NCI-H2171 treated with DMSO at 0.1 percent for 48 hours (cell line): ENCODE results near the gene RGS4.

Experiments used
- DNase-seq: peaks from one replicate; lab custom pipeline; 2025; lab: John Stamatoyannopoulos, UW

Gene RGS4

DNA sequence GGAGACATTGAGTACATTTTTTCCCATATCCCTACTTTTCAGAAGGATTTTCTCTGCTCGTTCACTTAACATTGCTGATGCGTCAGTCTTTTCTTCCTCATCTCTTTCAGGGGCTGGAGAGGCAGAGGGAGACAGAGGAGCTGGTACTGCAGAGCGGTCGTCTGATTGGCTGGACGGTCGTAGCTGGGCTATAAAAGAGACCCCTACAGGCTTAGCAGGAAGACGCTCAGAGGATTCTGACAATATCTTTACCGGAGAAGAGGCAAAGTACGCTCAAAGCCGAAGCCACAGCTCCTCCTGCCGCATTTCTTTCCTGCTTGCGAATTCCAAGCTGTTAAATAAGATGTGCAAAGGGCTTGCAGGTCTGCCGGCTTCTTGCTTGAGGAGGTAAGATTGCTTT, at the start of gene RGS4:
RGS4 (plus strand) TSS at position 220 of the 400 bp plus-strand sequence; CDS start at position 344, 124 bp downstream.
- DNase-seq, result no peak

DNA sequence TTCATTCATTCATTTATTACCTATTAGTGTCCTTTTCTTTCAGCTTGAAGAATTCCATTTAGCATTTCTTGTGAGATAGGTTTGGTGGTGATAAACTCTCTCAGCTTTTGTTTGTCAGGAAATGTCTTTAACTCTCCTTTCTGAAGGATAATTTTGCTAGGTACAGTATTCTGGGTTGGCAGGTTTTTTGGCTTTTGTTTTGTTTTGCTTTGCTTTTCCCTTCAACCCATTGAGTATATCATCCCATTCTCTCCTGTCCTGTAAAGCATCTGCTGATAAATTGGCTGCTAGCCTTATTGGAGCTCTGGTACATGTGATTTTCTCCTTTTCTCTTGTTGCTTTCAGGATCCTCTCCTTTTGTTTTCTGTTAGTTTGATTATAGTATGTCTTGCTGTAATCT, 47.0 kb upstream of the RGS4 start:
- no peak for DNase-seq

DNA sequence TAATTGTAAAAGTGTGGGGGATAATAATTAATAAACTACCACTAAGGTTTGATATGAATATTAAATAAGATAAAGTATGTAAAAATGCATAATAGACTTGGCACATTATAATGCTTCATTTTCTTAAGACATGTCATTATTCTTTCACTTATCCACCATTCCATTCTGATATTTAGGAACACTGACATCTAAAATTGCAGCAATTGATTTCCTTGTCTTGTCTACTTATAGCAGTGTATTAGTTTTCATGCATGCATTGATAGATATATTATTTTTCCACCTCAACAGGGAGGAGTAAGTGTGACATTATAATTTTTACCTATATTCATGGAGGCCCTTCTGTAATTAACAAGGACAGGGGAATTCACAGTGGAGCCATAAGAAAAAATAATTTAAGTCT, 41.6 kb upstream of the RGS4 start:
- DNase-seq, result no peak

DNA sequence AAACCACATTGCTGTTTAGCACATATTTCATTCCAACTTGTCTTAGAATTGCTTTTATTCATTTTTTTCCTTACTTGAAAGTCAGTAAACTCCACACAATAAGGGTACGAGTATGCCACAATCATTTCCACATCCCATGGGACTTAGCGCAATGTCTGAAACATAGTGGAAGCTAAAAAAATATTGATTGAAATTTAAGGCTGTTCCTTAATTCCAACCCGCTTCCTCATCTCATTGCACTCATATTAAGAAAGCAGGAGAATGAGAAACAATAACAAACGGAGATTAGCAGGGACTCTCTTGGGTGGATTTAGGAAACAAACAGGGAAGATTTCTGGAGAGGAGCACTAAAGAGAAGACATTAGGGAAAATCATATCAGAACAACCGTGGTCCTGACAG, 39.3 kb upstream of the RGS4 start:
- no peak for DNase-seq

DNA sequence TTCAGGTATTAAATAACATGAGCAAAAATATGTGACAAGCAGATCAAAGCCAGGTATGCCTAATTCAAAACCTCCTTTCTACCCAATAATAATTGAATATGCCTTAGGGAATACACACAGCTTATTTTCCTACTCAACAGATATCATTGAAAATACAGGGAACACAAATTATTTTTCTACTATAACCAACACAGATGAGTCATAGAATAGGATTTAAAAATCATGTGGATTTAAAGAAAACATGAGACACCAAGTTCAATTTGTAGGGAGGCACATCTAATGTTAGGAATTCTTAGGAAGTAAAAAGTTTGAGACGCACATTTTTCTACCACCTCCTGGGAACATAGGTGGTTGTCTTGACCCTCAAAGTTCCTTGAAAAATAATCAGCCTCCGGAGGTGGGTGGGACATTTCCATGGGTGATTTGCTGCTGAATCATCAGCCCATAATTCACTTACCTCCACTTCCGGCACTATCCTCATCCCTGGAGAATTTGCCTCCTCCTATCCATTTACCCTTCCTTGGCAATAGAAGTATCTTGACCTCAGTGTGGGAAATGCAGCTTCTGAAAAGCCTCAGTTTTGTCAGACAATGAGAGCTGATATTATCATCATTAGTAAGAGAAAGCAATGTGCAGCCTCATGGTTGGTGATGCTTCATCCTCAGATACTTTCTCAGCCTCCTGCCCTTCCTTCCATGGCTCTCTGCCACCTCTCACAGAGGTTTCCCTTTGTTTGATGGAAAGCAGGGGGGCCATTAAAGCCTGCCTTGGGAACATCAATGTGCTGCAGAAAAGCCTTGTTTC, 33.5 kb upstream of the RGS4 start:
- DNase-seq, result no peak

DNA sequence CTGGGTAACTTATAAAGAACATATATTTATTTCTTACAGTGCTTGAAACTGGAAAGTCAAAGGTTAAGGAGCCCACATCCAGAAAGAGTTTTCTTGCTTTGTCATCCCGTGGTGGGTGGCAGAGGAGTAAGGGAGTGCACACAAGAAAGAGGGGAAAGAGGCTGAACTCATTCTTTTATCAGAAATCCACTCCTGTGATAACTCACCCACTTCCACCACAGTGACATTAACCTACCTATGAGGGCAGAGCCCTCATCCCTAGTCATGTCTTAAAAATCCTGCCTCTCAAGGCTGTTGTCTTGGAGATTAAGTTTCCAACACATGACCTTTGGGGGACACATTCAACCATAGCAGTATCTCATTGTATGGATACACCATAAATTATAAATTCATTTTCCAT, 32.5 kb upstream of the RGS4 start:
- no peak for DNase-seq

DNA sequence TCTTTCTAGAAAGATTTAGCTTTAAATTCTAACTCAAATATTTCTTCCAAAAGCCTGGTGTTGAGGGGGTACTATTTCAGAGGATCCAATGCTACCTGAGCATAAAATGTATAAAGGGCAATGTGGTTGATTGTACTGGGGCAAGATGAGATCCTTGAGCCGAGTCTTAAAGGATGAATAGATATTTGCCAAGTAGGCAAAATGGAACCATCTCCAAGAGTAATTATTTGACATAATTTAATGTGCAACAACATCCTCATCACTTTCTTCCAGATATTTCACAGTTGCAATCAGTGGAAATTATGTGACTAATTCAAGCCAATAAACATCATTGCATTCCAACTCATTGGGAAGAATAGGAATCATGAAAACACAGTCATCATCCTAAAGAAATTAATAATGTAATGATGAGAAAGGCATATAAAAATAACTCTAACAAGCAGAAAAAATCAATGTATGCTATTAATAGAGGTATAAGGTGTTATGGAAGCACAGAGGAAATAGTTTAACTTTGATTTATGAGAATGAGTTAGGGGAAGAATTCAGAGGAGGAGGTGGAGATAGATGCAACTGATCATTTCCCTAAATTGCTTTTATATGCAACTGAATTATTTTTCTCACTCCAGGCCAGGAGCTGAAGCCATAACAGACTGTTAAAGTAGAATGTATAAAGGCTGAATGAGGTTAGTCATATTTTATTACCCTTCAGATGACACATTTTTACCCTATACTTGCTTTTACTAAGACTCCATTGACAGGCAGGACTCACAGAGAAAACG, 30.0 kb upstream of the RGS4 start:
- no peak for DNase-seq

DNA sequence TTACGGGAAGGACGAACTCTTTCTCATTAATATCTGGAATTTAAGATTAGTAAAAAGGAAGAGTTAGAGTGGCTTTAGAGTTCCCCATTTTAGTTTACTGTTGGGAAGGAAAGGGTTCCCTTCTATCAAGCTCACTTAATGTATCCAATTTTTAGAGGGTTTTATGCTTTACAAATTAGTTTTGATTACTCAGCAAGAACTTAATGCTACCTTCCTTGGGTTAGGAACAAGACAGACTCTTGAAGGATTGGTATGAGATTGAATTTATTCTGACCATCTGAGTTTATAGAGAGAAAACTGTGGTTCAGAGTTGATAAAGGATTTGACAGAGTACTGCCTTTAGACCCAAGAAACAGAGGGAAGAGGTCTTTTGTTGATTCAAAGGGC, 29.5 kb upstream of the RGS4 start:
- DNase-seq, result no peak

DNA sequence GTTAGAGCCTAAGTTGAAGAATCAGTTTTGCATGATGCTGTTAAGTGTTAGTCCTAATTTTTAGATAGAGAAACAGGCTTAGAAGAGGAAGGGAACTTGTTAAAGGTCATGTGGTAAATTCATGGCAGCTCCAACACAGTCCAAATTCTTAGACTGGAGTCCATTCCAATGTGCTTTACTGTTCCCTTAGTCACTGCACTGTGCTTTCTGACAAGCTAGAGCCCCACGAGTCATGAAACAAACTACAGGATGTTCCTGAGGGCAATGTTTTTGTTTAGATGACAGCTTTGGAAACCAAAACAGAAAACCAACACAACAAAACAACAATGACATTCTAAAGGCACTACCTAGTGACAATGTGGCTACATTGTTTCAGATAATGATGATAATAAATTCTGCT, 23.1 kb upstream of the RGS4 start:
- no peak for DNase-seq

DNA sequence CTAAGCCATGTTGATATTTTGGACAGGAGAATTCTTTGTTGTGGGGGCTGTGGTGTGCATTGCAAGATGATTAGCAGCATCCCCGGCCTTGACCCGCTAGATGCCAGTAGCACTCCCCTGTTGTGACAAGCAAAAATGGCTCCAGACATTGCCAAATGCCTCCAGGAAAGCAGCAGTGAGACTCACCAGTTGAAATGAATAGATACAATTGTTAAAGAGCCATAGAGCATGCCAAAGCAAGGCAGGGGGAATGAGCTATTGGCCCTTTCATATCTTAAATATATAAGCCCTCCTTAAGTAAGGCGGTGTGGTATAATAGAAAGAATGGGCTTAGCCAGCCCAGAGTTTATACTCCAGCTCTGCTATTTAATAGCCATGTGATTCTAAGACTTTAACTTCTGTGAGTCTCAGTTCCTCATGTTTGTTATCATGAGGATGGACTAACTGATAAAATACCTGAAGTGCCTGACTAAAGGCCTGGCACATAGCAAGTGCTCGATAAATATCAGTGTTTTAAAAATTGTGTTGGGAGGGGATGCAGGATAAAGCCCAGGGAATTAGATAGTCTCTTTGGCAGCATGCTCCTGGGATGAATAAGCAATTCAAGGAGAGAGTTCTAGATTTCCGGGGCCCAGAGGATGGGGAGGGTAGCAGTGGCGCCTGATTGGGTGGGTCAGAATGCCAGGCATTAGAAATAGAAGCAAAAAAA, 21.1 kb upstream of the RGS4 start:
- no peak for DNase-seq

DNA sequence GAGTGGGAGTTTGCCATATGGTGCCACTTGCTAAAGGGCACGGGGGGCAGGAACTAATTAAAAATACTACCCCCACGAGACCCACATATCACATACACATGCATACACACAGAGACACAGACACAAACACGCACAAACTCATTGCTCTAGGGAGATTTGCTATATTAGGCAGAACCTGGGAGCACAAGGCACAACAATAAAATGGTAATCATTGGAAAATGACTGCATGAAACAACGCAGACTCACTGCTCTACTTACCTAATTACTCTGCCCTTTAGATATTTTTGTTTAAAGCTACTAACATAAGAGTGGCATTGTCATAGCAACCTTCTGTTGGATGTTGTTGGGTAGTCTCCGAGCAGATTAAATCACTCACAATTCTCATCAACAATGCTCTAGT, 20.3 kb upstream of the RGS4 start:
- DNase-seq, result peak; percentile 31

DNA sequence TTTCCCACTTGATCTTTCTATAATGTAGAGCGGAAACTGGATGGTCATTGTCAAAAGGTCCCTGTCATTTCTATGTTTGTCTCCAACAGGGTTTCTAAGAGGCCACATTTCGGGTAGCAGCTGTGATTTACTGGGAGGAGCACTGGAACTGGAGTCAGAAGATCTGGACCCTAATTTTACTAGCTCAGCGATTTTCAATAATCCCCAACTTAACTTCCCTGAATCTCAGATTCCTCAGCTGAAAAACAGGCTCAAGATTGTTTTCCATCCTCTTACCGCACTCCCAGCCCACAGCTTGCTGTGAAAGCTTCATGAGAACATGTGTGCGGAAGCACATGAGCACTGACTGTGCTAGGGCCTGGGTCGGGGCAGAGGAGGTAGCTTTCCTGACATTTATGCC, 19.9 kb upstream of the RGS4 start:
- DNase-seq, result no peak

DNA sequence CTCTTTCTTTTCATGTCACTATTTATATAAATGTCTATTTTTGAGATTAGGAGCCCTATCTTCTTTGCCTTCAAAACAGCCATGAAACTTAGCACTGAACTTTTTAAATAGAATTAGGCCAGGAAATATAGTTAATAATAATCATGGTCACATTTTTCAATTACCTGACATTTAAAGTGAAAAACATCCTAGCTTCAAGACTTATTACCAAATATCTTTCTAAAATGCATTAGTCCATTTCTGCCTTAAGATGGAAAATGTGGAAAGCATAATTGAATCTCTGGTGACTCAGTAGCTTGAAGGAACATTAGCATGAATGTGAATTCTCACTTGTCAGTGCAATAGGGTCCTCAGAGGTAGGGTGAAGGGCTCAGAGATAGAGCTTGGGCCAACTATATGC, 18.7 kb upstream of the RGS4 start:
- no peak for DNase-seq

DNA sequence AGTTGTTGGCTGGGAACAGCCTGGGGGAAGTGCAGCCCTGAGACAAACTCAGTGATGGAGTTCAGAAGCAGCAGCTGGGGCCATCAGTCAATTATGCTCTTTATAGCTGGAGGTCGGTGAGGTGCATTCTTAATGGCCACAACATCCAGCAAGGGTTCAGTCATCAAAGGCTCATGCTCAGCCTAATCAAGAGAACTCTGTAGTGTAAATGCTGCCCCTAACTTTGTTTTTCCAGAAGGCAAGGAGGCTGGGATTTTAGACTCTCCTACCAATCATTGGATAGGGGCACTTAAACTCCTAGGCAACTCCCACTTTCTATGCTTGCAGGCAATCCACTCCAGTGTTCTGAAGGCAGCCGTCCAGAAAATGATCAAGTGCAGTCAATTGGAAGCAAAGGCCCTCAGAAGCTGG, 15.0 kb upstream of the RGS4 start:
- DNase-seq, result peak; percentile 24

DNA sequence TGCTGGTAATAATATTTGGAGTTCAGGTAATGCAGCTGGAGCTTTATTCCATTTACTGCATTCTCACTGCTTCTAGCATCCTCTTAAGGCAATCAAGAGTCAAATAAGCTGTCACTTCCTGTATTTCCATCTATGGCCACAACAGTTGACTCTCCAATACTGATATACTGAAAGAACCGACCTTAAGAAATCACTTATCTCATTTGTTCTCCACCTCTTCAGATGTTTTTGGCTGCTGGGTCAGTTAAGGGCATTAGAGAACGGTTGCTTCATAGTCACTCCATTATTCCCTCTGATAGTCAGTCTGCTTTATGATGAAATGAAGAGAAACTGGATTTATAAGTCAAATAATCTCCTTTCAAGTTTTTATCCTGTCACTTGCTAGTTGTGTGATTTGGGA, 14.2 kb upstream of the RGS4 start:
- no peak for DNase-seq

DNA sequence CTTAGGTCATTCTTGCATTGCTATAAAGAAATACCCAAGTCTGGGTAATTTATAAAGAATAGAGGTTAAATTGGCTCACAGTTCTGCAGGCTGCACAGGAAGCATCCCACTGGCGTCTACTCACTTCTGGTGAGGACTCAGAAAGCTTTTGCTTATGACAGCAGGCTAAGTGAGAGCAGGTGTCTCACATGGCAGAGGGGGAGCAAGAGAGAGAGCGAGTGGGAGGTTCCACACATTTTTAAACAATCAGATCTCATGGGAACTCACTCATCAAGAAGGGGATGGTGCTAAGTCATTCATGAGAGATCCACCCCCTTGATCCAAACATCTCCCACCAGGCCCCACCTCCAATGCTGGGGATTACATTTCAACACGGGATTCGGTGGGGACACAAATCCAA, 13.6 kb upstream of the RGS4 start:
- peak; percentile 91 for DNase-seq

DNA sequence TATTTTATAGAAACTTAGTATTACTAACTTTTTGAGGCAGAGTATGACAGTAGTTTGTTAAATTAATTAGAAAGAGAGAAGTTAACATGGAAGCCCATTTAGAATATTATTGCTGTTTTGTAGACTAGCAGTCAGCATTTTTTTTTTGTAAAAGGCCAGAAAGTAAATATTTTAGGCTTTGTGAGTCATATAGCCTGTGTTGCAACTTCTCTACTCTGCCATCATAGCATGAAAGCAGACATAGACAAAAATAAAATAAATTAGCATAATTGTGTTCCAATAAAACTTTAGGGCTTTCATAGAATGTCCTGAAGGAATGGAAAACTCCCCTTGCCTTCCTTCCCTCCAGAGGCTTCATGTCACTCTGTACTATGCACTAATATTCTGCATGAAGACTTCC, 12.3 kb upstream of the RGS4 start:
- DNase-seq, result no peak

DNA sequence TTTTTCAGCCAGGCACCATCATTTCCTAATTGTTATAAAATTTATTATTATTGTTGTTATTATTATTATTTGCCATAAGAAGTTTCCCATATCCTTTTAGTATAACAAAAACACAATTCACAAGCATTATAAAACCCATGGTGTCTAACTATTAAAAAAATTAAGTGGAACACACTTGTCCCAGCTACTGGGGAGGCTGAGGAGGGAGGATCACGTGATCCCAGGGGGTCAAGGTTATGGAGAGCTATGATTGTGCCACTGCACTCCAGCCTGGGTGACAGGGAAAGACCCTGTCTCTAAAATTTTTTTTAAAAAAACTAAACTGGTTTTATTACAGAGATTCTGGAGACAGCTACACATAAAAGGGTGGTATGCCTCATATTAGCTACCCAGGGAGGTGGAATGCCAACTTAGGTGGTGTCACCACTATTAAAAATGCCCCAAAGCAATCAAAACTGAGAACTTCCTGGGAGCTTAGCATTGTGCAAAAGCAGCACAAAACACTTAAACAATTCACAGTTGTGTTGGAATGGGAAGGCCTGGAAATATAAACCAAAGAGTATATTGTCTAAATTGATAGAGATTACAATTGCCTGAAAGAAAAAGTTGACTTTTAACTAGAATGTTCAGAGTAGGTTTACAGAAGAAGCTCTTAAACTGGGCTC, 8.7 kb upstream of the RGS4 start:
- DNase-seq, result no peak

DNA sequence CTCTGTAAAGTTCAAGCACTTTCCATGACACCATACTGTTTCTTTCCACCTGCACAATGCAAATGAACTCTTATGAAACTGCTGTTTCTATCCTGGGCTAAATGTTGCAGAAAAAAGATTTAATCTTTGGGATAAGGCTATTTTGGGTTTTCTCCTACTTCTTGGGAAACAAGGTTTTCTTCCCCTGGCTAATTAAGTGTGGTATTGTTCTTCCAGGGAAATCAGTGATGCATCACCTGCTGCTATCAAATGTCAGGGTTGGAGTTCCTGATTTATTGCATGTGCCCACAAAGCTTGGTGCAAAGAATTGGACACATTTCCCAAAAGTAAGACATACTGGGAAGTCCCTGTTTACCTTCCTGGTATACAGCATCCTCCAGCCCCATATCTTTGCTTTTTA, 6.0 kb upstream of the RGS4 start:
- DNase-seq, result peak; percentile 30

DNA sequence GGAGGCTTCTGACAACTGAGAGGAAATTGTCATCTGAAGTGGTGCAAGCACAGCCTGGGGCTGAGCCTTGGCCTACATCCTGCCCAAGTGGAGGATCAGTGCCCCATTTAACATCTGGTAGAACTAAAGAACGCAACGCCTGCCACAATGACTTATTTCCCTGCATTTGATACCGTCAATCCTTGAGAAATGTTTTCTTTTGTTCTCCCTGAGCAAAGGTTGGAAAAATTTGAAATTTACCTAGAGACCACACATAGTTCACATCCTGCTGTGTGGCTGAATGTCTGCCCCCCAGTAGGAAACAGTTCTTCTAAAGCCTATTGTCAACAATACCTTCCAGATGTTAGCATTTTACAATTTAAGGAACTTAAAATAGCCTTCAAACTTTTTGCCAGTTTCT, 5.6 kb upstream of the RGS4 start:
- no peak for DNase-seq

DNA sequence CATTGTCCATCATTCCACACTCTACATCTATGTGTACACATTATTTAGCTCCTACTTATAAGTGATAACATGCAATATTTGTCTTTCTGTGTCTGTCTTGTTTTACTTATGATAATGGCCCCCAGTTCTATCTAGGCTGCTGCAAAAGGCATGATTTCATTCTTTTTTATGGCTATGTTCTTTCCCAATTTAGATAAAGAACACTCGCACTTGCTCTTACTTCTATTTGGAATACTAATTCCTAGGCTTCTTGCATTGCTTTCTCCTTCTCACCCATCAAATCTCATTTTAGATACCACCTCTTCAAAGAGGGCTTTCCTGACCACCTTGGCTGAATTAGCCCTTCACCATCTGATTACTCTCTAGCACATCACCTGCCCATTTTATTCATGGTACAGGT, 3.0 kb upstream of the RGS4 start:
- no peak for DNase-seq

DNA sequence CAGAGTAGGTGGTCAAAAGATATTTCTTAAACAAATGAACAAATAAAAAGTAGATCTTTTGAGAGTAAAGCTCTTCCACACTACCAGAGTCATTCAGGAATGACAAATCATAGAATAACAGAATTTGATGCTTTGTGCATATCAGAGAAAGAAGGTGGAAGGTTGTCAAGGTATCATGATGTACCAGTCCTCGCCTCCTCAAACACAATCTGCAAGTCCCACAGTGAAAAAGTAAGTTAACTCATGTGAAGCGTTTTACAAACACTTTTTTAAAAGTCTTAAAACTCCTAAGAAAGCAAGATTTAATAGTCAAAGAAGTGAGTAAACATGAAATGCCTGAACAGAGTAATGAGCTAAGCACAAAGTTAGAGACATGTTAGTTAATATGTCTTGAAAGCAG, 2.5 kb upstream of the RGS4 start:
- no peak for DNase-seq
